Mucosa of descending colon (tissue), 3 donors: Measurements from ENCODE around the gene CCNYL1. TPM values are rescaled to one million over a fixed set of nuclear protein-coding genes. Genes with fewer than 3 reads are reported as not detected.

Experiments used
- ATAC-seq: fragments of 200-7000 bp; cut with Tn5 transposase; one replicate; pipeline ENCODE4 v1.9.1; 2020; ENCODE audit warnings: mild to moderate bottlenecking, moderate library complexity
- DNase-seq, 3 donors: peaks; one replicate each; pipeline ENCODE4 v3.0.0-alpha.2; 2020
- H3K36me3 ChIP-seq: fragments of 200-600 bp; one replicate; pipeline ENCODE4 v1.8.0; 2021; ENCODE audit warnings: low read depth, mild to moderate bottlenecking
- H3K4me1 ChIP-seq: fragments of 200-600 bp; one replicate; pipeline ENCODE4 v1.8.0; 2021; ENCODE audit warnings: low read depth, mild to moderate bottlenecking
- H3K4me3 ChIP-seq: fragments of 200-600 bp; one replicate; pipeline ENCODE4 v1.8.0; 2021; ENCODE audit warnings: mild to moderate bottlenecking
- H3K9me3 ChIP-seq: fragments of 200-600 bp; one replicate; pipeline ENCODE4 v1.8.0; 2021; ENCODE audit warnings: mild to moderate bottlenecking
- CTCF ChIP-seq: fragments of 200-600 bp; IDR thresholded peaks from one replicate; pipeline ENCODE4 v1.8.0; 2022; ENCODE audit warnings: antibody characterized with exemption, mild to moderate bottlenecking
- intact Hi-C, 2 donors: fragments of 100-400 bp; cut with DNase I in 1 of 2; cut with micrococcal nuclease in 1 of 2; formaldehyde crosslinking; loops; one replicate each; pipeline versions ENCODE4 v1.11.0 to v1.11.1; 2022; cut with DNase I, micrococcal nuclease
- total RNA-seq, 3 donors: library from RNA; stranded (reverse); fragmentation: NEBNext Ultra II Directional in 2 of 3; extraction: Animal tissue kit (Norgen Biotek cat#: 25700) in 2 of 3; gene quantifications; one replicate each; pipeline versions ENCODE4 v1.2.1 to v1.2.4, GENCODE V29; 2021 to 2023
- donor health status: DM: no; HTN: no; CAD: no; lungs with moderate emphysema.
- donor health status: DM: no; HTN: no; CAD: no.
- donor health status: DM: no; HTN: yes; CAD: no.

The CCNYL1 gene
- total RNA-seq, 3 donors from 2014 or later: 27.8 to 53.9 (median 32.0) TPM

GRCh38 chr2:207765547-207765946, 54.1 kb downstream of the CCNYL1 start:
- H3K36me3 ChIP-seq: peaks cover 4% of the 10 kb centered on the region
- no peaks in the 10 kb centered on the region for H3K9me3 ChIP-seq
- H3K4me1 ChIP-seq: peaks cover 31% of the 10 kb centered on the region
- ATAC-seq (peak; percentile 35), DNase-seq (peak in 2 of 3 donors; percentile 53 to 77)
- no peak overlapping the region for H3K4me3 ChIP-seq
- intact Hi-C loops: loop anchor here (5.0 to 10.0 kb wide), 2 partner anchors 67 to 209 kb away; no protein-coding TSS in a partner anchor
- TF ChIP-seq CTCF: no peak

GRCh38 chr2:207766041-207766551, 54.7 kb downstream of the CCNYL1 start:
- ATAC-seq: no peak

GRCh38 chr2:207766697-207767460, 55.4 kb downstream of the CCNYL1 start:
- ATAC-seq (peak; percentile 1), DNase-seq (peak; percentile 47 to 65 (median 65))
- TF ChIP-seq CTCF: no peak
- Histone ChIP-seq H3K4me3 (peak overlapping the region; percentile 9), H3K36me3 (peaks cover 4% of the 10 kb centered on the region), H3K4me1 (peaks cover 33% of the 10 kb centered on the region), H3K9me3 (no peaks in the 10 kb centered on the region)
- intact Hi-C loops: loop anchor here (5.0 to 10.0 kb wide), 2 partner anchors 65 to 208 kb away; no protein-coding TSS in a partner anchor

More at GRCh38 chr2:207766041-207766551, 54.7 kb downstream of the CCNYL1 start:
- no peak for DNase-seq
- Histone ChIP-seq H3K9me3 (no peaks in the 10 kb centered on the region), H3K4me3 (no peak overlapping the region), H3K36me3 (peaks cover 4% of the 10 kb centered on the region), H3K4me1 (peaks cover 33% of the 10 kb centered on the region)
- intact Hi-C loops: loop anchor here (5.0 to 10.0 kb wide), 2 partner anchors 66 to 209 kb away; no protein-coding TSS in a partner anchor
- TF ChIP-seq CTCF: no peak

- peaks cover 32% of the 10 kb centered on the region for H3K4me1 ChIP-seq
- H3K4me3 ChIP-seq: peak overlapping the region; percentile 83
- intact Hi-C loops: loop anchor here (5.0 to 10.0 kb wide), 2 partner anchors 65 to 207 kb away; no protein-coding TSS in a partner anchor
- no peaks in the 10 kb centered on the region for H3K9me3 ChIP-seq
- DNase-seq (peak; percentile 79 to 85 (median 79)), ATAC-seq (peak; percentile 37)
- no peak for TF ChIP-seq CTCF
- peaks cover 4% of the 10 kb centered on the region for H3K36me3 ChIP-seq
These were observed 56.2 kb downstream of the CCNYL1 start for GRCh38 chr2:207767461-207768167.

GRCh38 chr2:207768168-207768865, 56.9 kb downstream of the CCNYL1 start:
- Histone ChIP-seq H3K4me3 (peak overlapping the region; percentile 83), H3K36me3 (peaks cover 4% of the 10 kb centered on the region), H3K9me3 (no peaks in the 10 kb centered on the region), H3K4me1 (peaks cover 29% of the 10 kb centered on the region)
- DNase-seq (peak; percentile 62 to 75 (median 69)), ATAC-seq (peak; percentile 3)
- no peak for TF ChIP-seq CTCF
- intact Hi-C loops: loop anchor here (5.0 to 10.0 kb wide), 2 partner anchors 64 to 206 kb away; no protein-coding TSS in a partner anchor
